Forelimb muscle (tissue), 1 donor: ENCODE data around the gene RFNG. TPM values are rescaled to one million over a fixed set of nuclear protein-coding genes. Genes with fewer than 3 reads are reported as not detected.

Source experiments
- DNase-seq: peaks from one replicate; pipeline ENCODE4 v3.0.0-alpha.2; 2013; ENCODE audit warnings: low read depth
- polyA plus RNA-seq: library from polyadenylated mRNA; unstranded; fragments of 120-200 nt; gene quantifications from one replicate; pipeline ENCODE4 v1.2.1, GENCODE V29; 2013; ENCODE audit not compliant: insufficient read length

RFNG gene
- polyA plus RNA-seq, 1 donor = 31.0 TPM

- DNase-seq = no peak
Observed at GRCh38 chr17:82058855-82059249, 7.2 kb upstream of the RFNG start.

- DNase-seq = no peak
Observed at GRCh38 chr17:82058230-82058854, 6.7 kb upstream of the RFNG start.

- DNase-seq = no peak
Observed at GRCh38 chr17:82056729-82057621, 5.4 kb upstream of the RFNG start.

GRCh38 chr17:82055965-82056728 is 4.5 kb upstream of the RFNG start:
- no peak for DNase-seq

GRCh38 chr17:82055023-82055964 is 3.7 kb upstream of the RFNG start:
- DNase-seq = no peak

GRCh38 chr17:82054351-82055022 is 2.9 kb upstream of the RFNG start:
- no peak for DNase-seq

GRCh38 chr17:82053556-82054263 is 2.1 kb upstream of the RFNG start:
- no peak for DNase-seq

- DNase-seq = no peak
Observed at GRCh38 chr17:82053130-82053529, 1.5 kb upstream of the RFNG start.

- DNase-seq = no peak
Observed at GRCh38 chr17:82052638-82053059, 1.0 kb upstream of the RFNG start.

GRCh38 chr17:82050761-82051641 is 610 bp downstream of the RFNG start:
- no peak for DNase-seq

GRCh38 chr17:82050152-82050760 is 1.4 kb downstream of the RFNG start:
- no peak for DNase-seq

- DNase-seq = no peak
Observed at GRCh38 chr17:82049521-82049971, 2.1 kb downstream of the RFNG start.

- DNase-seq = no peak
Observed at GRCh38 chr17:82049106-82049505, 2.5 kb downstream of the RFNG start.

- no peak for DNase-seq
Observed at GRCh38 chr17:82048571-82048971, 3.0 kb downstream of the RFNG start.

GRCh38 chr17:82047914-82048570 is 3.6 kb downstream of the RFNG start:
- DNase-seq = no peak

GRCh38 chr17:82047379-82047778 is 4.2 kb downstream of the RFNG start:
- DNase-seq = no peak

GRCh38 chr17:82046903-82047302 is 4.7 kb downstream of the RFNG start:
- no peak for DNase-seq

- no peak for DNase-seq
Observed at GRCh38 chr17:82045936-82046484, 5.6 kb downstream of the RFNG start.
